Parathyroid adenoma (tissue), 2 donors: Measurements from ENCODE around the gene EBPL.

Experiments
- H2AFZ ChIP-seq: fragments of 300-600 bp; sonication (generic); one replicate; pipeline ENCODE4 v1.7.0; 2017; ENCODE audit warnings: antibody characterized with exemption, mild to moderate bottlenecking
- H3K27ac ChIP-seq: fragments of 300-600 bp; sonication (generic); one replicate; pipeline ENCODE4 v1.7.0; 2017
- H3K27me3 ChIP-seq: fragments of 300-600 bp; sonication (generic); one replicate; pipeline ENCODE4 v1.7.0; 2017; ENCODE audit warnings: low read length; ENCODE audit not compliant: control insufficient read depth, insufficient read depth
- H3K36me3 ChIP-seq: fragments of 300-600 bp; sonication (generic); one replicate; pipeline ENCODE4 v1.7.0; 2017; ENCODE audit warnings: low read length; ENCODE audit not compliant: control insufficient read depth, insufficient read depth
- H3K4me1 ChIP-seq: fragments of 300-600 bp; sonication (generic); one replicate; pipeline ENCODE4 v1.7.0; 2017; ENCODE audit warnings: control low read depth
- H3K4me2 ChIP-seq: fragments of 300-600 bp; sonication (generic); one replicate; pipeline ENCODE4 v1.7.0; 2017; ENCODE audit warnings: low read length
- H3K4me3 ChIP-seq: fragments of 300-600 bp; sonication (generic); one replicate; pipeline ENCODE4 v1.7.0; 2017; ENCODE audit warnings: low read depth, low read length
- H3K79me2 ChIP-seq: fragments of 300-600 bp; sonication (generic); one replicate; pipeline ENCODE4 v1.7.0; 2017; ENCODE audit warnings: control low read depth
- H3K9ac ChIP-seq: fragments of 300-600 bp; sonication (generic); one replicate; pipeline ENCODE4 v1.7.0; 2017; ENCODE audit warnings: mild to moderate bottlenecking
- H3K9me3 ChIP-seq: fragments of 300-600 bp; sonication (generic); one replicate; pipeline ENCODE4 v1.7.0; 2017; ENCODE audit warnings: low read length; ENCODE audit not compliant: control insufficient read depth
- TF ChIP-seq, protein P1 (sequence below): fragments of 300-600 bp; sonication (generic); IDR thresholded peaks from one replicate; pipeline ENCODE4 v1.7.0; 2017; ENCODE audit warnings: antibody characterized with exemption, mild to moderate bottlenecking
- donor health status: primary hyperparathyroidism.

The EBPL gene

DNA sequence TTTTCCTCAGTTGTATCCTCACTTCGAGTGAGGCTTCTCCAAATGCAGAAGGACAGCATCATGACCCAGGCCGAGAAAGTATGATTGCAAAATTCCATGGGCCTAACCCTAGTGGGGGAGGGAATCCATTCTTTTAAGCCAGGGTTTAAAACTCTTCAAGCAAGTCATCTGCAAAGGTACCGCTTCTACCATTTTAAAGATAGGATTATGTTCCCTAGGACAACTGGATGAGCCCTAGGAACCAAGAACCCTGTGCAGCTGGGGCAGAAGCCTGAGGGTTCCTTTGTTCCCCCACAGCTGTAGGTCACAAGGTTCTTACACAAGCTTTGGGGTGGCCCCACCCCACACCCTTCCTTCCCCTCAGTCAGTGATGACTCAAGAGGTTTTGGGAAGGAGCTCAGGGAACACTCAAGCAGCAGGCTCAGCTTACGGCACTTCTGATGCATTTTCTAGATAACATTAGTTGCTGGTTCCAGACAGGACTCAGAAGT lies 49.4 kb downstream of the EBPL start:
- no peak overlapping the region for H2AFZ ChIP-seq
- H3K27ac ChIP-seq: no peak overlapping the region
- no peaks in the 10 kb centered on the region for H3K79me2 ChIP-seq
- no peaks in the 10 kb centered on the region for H3K27me3 ChIP-seq
- no peaks in the 10 kb centered on the region for H3K36me3 ChIP-seq
- no peak overlapping the region for H3K4me3 ChIP-seq
- H3K9ac ChIP-seq: no peak overlapping the region
- no peak overlapping the region for H3K4me2 ChIP-seq
- TF ChIP-seq, protein P1, sequence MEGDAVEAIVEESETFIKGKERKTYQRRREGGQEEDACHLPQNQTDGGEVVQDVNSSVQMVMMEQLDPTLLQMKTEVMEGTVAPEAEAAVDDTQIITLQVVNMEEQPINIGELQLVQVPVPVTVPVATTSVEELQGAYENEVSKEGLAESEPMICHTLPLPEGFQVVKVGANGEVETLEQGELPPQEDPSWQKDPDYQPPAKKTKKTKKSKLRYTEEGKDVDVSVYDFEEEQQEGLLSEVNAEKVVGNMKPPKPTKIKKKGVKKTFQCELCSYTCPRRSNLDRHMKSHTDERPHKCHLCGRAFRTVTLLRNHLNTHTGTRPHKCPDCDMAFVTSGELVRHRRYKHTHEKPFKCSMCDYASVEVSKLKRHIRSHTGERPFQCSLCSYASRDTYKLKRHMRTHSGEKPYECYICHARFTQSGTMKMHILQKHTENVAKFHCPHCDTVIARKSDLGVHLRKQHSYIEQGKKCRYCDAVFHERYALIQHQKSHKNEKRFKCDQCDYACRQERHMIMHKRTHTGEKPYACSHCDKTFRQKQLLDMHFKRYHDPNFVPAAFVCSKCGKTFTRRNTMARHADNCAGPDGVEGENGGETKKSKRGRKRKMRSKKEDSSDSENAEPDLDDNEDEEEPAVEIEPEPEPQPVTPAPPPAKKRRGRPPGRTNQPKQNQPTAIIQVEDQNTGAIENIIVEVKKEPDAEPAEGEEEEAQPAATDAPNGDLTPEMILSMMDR: no peak
- H3K9me3 ChIP-seq: no peaks in the 10 kb centered on the region
- no peaks in the 10 kb centered on the region for H3K4me1 ChIP-seq

DNA sequence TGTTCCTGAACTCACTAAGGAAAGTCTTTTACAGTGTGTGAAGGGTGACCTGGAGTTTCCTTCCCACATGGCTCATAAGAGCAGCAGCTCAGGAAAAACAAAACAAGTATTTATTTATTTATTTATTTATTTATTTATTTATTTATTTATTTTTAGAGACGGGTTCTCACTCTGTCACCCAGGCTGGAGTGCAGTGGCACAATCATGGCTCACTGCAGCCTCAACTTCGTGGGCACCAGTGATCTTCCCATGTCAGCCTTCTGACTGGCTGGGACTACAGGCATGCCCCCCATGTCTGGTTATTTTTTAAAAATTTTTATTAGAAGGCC lies 52.6 kb downstream of the EBPL start:
- H2AFZ ChIP-seq: no peak overlapping the region
- no peak overlapping the region for H3K4me3 ChIP-seq
- no peak overlapping the region for H3K4me2 ChIP-seq
- H3K4me1 ChIP-seq: no peaks in the 10 kb centered on the region
- TF ChIP-seq, protein P1: no peak
- no peak overlapping the region for H3K9ac ChIP-seq
- no peaks in the 10 kb centered on the region for H3K9me3 ChIP-seq
- no peak overlapping the region for H3K27ac ChIP-seq
- H3K36me3 ChIP-seq: no peaks in the 10 kb centered on the region
- H3K79me2 ChIP-seq: no peaks in the 10 kb centered on the region
- no peaks in the 10 kb centered on the region for H3K27me3 ChIP-seq

DNA sequence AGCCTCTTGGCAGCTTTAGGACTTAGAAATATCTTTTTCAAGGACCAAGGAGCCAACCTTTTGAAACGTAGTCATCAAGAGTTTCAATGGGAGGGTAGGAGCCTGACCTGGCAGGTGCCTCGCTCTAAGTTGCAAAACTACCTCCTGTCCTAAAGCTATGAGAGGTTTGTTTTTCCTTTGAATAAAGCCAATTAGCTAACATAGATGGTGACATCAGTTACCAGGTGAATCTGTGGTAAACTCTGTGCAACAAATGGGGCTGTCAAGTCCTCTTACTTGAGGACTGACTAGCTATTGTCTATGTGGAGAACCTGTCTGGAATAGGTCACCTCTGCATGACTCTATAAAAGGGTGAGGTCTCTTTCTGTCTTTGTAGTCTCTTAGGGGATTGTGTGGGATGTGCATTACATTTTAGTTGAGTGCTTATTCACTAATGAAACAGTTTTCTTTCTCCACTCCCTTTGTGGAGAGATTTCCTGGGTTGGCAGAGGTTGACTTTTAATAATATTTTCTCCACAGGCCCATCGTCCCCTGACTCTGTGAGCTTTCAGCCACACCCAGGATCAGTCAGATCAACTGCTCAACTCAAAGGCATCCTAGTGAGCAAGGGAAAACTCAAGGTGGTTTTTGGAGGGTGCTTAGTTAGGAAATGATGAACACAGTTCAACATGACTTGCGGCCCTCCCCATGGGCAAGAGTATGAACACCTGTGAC lies 53.1 kb downstream of the EBPL start:
- Histone ChIP-seq H3K27me3 (no peaks in the 10 kb centered on the region), H3K4me1 (no peaks in the 10 kb centered on the region), H3K36me3 (no peaks in the 10 kb centered on the region), H3K9me3 (no peaks in the 10 kb centered on the region), H3K9ac (no peak overlapping the region), H3K79me2 (no peaks in the 10 kb centered on the region), H3K27ac (no peak overlapping the region), H3K4me2 (no peak overlapping the region), H3K4me3 (no peak overlapping the region), H2AFZ (no peak overlapping the region)
- TF ChIP-seq, protein P1: no peak

DNA sequence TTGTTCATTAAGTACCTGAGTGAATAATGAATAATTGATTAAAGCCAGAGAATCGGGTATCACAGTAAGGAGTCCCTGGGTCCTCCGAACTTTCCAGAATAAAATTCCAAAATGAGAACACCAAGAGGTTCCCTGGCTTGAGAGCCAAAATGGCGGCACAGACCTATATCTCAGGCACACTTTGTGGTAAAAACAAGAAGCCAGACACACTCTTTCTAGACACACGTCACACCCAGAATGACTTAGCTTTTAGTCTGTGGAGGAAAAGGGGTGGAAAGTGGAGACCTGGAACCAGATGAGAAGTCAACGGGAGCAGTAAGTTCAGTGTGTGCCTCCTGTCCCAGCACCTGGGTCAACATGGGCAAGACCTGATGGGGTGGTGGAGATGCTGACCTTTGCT lies 54.6 kb downstream of the EBPL start:
- Histone ChIP-seq H3K4me2 (no peak overlapping the region), H3K4me3 (no peak overlapping the region)

More for the DNA sequence above, 54.6 kb downstream of the EBPL start:
- TF ChIP-seq, protein P1: no peak
- Histone ChIP-seq H3K27me3 (no peaks in the 10 kb centered on the region), H3K36me3 (no peaks in the 10 kb centered on the region), H3K4me1 (no peaks in the 10 kb centered on the region), H3K9me3 (no peaks in the 10 kb centered on the region), H3K79me2 (no peaks in the 10 kb centered on the region), H3K27ac (no peak overlapping the region), H2AFZ (no peak overlapping the region), H3K9ac (no peak overlapping the region)
